ENCODE measurements around the gene CELF5.

The CELF5 gene

GRCh38 chr19:3263866-3264265 lies 39.4 kb downstream of the CELF5 start:
- Histone ChIP-seq H3K27me3 (ENCODE audit: insufficient read depth, low read depth, severe bottlenecking) (no peaks in the 10 kb centered on the region), H3K27ac (no peak overlapping the region), H3K9me3 (ENCODE audit: severe bottlenecking) (no peaks in the 10 kb centered on the region), H3K36me3 (no peaks in the 10 kb centered on the region), H3K4me3 (ENCODE audit: low read depth, low read length) (no peak overlapping the region)
- no peak for DNase-seq
- TF ChIP-seq CTCF (IDR thresholded peaks at IDR 0.05; ENCODE audit: low read depth, low read length) = no peak

- TF ChIP-seq CTCF (IDR thresholded peaks at IDR 0.05; ENCODE audit: low read depth, low read length) = no peak
- Histone ChIP-seq H3K9me3 (ENCODE audit: severe bottlenecking) (no peaks in the 10 kb centered on the region), H3K4me3 (ENCODE audit: low read depth, low read length) (no peak overlapping the region)
These were observed 41.0 kb downstream of the CELF5 start for GRCh38 chr19:3265432-3265831.

GRCh38 chr19:3266092-3266693 lies 41.7 kb downstream of the CELF5 start:
- Histone ChIP-seq H3K9me3 (ENCODE audit: severe bottlenecking) (no peaks in the 10 kb centered on the region), H3K4me3 (ENCODE audit: low read depth, low read length) (no peak overlapping the region), H3K27ac (no peak overlapping the region), H3K27me3 (ENCODE audit: insufficient read depth, low read depth, severe bottlenecking) (peaks cover 5% of the 10 kb centered on the region), H3K36me3 (no peaks in the 10 kb centered on the region)
- no peak for TF ChIP-seq CTCF (IDR thresholded peaks at IDR 0.05; ENCODE audit: low read depth, low read length)
- DNase-seq = no peak

More at GRCh38 chr19:3265432-3265831, 41.0 kb downstream of the CELF5 start:
- peaks cover 5% of the 10 kb centered on the region for H3K27me3 ChIP-seq (ENCODE audit: insufficient read depth, low read depth, severe bottlenecking)
- H3K36me3 ChIP-seq = no peaks in the 10 kb centered on the region
- no peak overlapping the region for H3K27ac ChIP-seq
- no peak for DNase-seq

GRCh38 chr19:3266792-3267514 lies 42.5 kb downstream of the CELF5 start:
- TF ChIP-seq CTCF (IDR thresholded peaks at IDR 0.05; ENCODE audit: low read depth, low read length) = no peak
- no peak for DNase-seq
- no peaks in the 10 kb centered on the region for H3K36me3 ChIP-seq
- no peak overlapping the region for H3K27ac ChIP-seq
- no peak overlapping the region for H3K4me3 ChIP-seq (ENCODE audit: low read depth, low read length)
- H3K9me3 ChIP-seq (ENCODE audit: severe bottlenecking) = no peaks in the 10 kb centered on the region
- peaks cover 5% of the 10 kb centered on the region for H3K27me3 ChIP-seq (ENCODE audit: insufficient read depth, low read depth, severe bottlenecking)

- peaks cover 5% of the 10 kb centered on the region for H3K27me3 ChIP-seq (ENCODE audit: insufficient read depth, low read depth, severe bottlenecking)
- DNase-seq = no peak
- H3K36me3 ChIP-seq = no peaks in the 10 kb centered on the region
- H3K9me3 ChIP-seq (ENCODE audit: severe bottlenecking) = peaks cover 8% of the 10 kb centered on the region
- TF ChIP-seq CTCF (IDR thresholded peaks at IDR 0.05; ENCODE audit: low read depth, low read length) = no peak
- no peak overlapping the region for H3K4me3 ChIP-seq (ENCODE audit: low read depth, low read length)
- H3K27ac ChIP-seq = no peak overlapping the region
These were observed 43.9 kb downstream of the CELF5 start for GRCh38 chr19:3268326-3268725.

Measured in WERI-Rb-1 (cell line).